ENCODE measurements around the gene NAALADL2. TPM values are rescaled to one million over a fixed set of nuclear protein-coding genes. Genes with fewer than 3 reads are reported as not detected.
"Not testable (repeated sequence)": the region's sequence is repeated elsewhere in the genome, so short reads cannot be mapped to it uniquely, and the experiment has no call there.

NAALADL2 gene
- total RNA-seq, 1 donor from 2014 or later: not detected

GRCh38 chr3:175416600-175416999 lies 557.5 kb downstream of the NAALADL2 start:
- intact Hi-C loops (cut with micrococcal nuclease): no loop called here
- Mint-ChIP-seq H3K4me3 (no peak overlapping the region), H3K36me3 (ENCODE audit: low read depth) (no peaks in the 10 kb centered on the region), H3K9me3 (no peaks in the 10 kb centered on the region), H3K27ac (no peak overlapping the region), H3K27me3 (ENCODE audit: insufficient read depth) (no peaks in the 10 kb centered on the region), H3K4me1 (ENCODE audit: low read depth) (no peaks in the 10 kb centered on the region)
- no peak for DNase-seq (ENCODE audit: low spot score)

- no peaks in the 10 kb centered on the region for H3K36me3 Mint-ChIP-seq (ENCODE audit: low read depth)
- intact Hi-C loops (cut with micrococcal nuclease): no loop called here
- DNase-seq (ENCODE audit: low spot score): no peak
- no peaks in the 10 kb centered on the region for H3K27me3 Mint-ChIP-seq (ENCODE audit: insufficient read depth)
- H3K27ac Mint-ChIP-seq: no peak overlapping the region
- H3K9me3 Mint-ChIP-seq: no peaks in the 10 kb centered on the region
- no peak overlapping the region for H3K4me3 Mint-ChIP-seq
- H3K4me1 Mint-ChIP-seq (ENCODE audit: low read depth): no peaks in the 10 kb centered on the region
These were observed 558.3 kb downstream of the NAALADL2 start for GRCh38 chr3:175417426-175417825.

DNA sequence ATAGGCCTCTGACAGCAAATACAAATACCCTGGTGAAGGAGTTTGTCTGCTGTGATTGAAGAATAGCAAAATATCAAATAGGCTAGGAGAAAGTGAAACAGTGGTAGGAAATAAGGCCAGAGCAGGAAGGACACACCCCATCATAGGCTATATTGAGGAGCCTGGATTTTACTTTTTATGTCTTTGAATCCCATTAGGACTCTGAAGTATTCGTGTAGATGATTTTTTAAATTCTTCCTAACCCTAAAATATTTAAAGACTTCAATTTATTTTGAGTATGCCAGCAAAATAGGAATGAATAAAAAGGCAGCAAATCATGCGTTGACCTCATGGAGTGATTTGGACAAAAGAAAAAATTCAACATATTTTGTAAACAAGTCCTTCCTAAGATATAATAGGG lies 562.8 kb downstream of the NAALADL2 start:
- no peak overlapping the region for H3K4me3 Mint-ChIP-seq
- no peaks in the 10 kb centered on the region for H3K9me3 Mint-ChIP-seq
- H3K36me3 Mint-ChIP-seq (ENCODE audit: low read depth): no peaks in the 10 kb centered on the region
- H3K4me1 Mint-ChIP-seq (ENCODE audit: low read depth): no peaks in the 10 kb centered on the region
- H3K27me3 Mint-ChIP-seq (ENCODE audit: insufficient read depth): no peaks in the 10 kb centered on the region
- no peak for DNase-seq (ENCODE audit: low spot score)
- intact Hi-C loops (cut with micrococcal nuclease): no loop called here
- H3K27ac Mint-ChIP-seq: no peak overlapping the region

DNA sequence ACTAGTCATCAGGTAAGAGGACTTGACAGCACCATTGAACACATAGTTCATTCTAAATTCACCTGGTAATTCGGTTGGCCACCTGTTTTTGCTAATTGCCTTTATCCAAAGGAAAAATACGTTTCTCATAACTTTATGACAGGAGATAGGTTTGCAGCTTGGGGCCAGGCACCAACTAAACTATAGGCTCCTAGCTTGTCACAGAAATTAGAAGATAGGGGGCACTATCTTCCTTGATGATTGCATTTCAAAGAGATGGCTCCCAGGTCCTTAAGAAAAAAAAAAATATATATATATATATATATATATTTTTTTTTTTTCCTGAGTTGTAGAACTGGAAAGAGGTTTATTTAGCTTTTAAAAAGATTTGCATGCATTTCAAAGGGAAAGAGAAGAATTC lies 563.6 kb downstream of the NAALADL2 start:
- Mint-ChIP-seq H3K27me3 (ENCODE audit: insufficient read depth) (no peaks in the 10 kb centered on the region), H3K36me3 (ENCODE audit: low read depth) (no peaks in the 10 kb centered on the region), H3K4me3 (no peak overlapping the region), H3K27ac (no peak overlapping the region), H3K4me1 (ENCODE audit: low read depth) (no peaks in the 10 kb centered on the region), H3K9me3 (no peaks in the 10 kb centered on the region)
- intact Hi-C loops (cut with micrococcal nuclease): no loop called here
- no peak for DNase-seq (ENCODE audit: low spot score)

DNA sequence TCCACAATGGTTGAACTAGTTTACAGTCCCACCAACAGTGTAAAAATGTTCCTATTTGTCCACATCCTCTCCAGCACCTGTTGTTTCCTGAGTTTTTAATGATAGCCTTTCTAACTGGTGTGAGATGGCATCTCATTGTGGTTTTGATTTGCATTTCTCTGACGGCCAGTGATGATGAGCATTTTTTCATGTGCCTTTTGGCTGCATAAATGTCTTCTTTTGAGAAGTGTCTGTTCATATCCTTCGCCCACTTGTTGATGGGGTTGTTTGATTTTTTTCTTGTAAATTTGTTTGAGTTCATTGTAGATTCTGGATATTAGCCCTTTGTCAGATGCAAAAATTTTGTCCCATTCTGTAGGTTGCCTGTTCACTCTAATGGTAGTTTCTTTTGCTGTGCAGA lies 564.7 kb downstream of the NAALADL2 start:
- DNase-seq (ENCODE audit: low spot score); intact Hi-C loops (cut with micrococcal nuclease); H3K27ac Mint-ChIP-seq; H3K27me3 Mint-ChIP-seq (ENCODE audit: insufficient read depth); H3K36me3 Mint-ChIP-seq (ENCODE audit: low read depth); H3K9me3 Mint-ChIP-seq; H3K4me1 Mint-ChIP-seq (ENCODE audit: low read depth); H3K4me3 Mint-ChIP-seq: not testable (repeated sequence)

GRCh38 chr3:175426805-175427204 lies 567.7 kb downstream of the NAALADL2 start:
- Mint-ChIP-seq H3K4me3 (no peak overlapping the region), H3K36me3 (ENCODE audit: low read depth) (no peaks in the 10 kb centered on the region), H3K9me3 (no peaks in the 10 kb centered on the region), H3K27me3 (ENCODE audit: insufficient read depth) (no peaks in the 10 kb centered on the region), H3K27ac (no peak overlapping the region), H3K4me1 (ENCODE audit: low read depth) (no peaks in the 10 kb centered on the region)
- no peak for DNase-seq (ENCODE audit: low spot score)
- intact Hi-C loops (cut with micrococcal nuclease): no loop called here

DNA sequence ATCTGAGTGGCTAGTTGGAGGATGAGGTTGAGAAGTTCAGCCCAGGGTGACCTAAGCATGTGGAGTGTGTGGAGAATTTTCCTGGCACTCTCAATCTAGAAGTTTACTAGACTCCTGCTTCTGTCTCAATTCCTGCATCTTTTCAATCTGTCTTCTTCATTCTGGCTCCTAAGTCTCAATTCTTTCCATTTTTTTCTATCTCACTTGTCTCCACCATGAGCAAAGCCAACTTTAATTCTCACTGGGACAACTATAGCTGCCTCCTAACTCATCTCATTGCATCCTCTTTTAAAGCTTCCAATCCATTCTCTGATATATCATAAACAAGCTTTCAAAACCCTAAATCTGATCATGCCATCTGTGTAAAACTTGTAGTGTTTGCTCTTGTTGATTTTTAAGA lies 569.3 kb downstream of the NAALADL2 start:
- H3K9me3 Mint-ChIP-seq: no peaks in the 10 kb centered on the region
- no peaks in the 10 kb centered on the region for H3K36me3 Mint-ChIP-seq (ENCODE audit: low read depth)
- intact Hi-C loops (cut with micrococcal nuclease): no loop called here
- H3K27ac Mint-ChIP-seq: no peak overlapping the region
- no peaks in the 10 kb centered on the region for H3K27me3 Mint-ChIP-seq (ENCODE audit: insufficient read depth)
- no peaks in the 10 kb centered on the region for H3K4me1 Mint-ChIP-seq (ENCODE audit: low read depth)
- no peak overlapping the region for H3K4me3 Mint-ChIP-seq
- no peak for DNase-seq (ENCODE audit: low spot score)

GRCh38 chr3:175430983-175431773 lies 572.0 kb downstream of the NAALADL2 start:
- no peak for DNase-seq (ENCODE audit: low spot score)
- no peaks in the 10 kb centered on the region for H3K4me1 Mint-ChIP-seq (ENCODE audit: low read depth)
- no peaks in the 10 kb centered on the region for H3K27me3 Mint-ChIP-seq (ENCODE audit: insufficient read depth)
- intact Hi-C loops (cut with micrococcal nuclease): no loop called here
- H3K9me3 Mint-ChIP-seq: no peaks in the 10 kb centered on the region
- no peaks in the 10 kb centered on the region for H3K36me3 Mint-ChIP-seq (ENCODE audit: low read depth)
- H3K4me3 Mint-ChIP-seq: no peak overlapping the region
- no peak overlapping the region for H3K27ac Mint-ChIP-seq

DNA sequence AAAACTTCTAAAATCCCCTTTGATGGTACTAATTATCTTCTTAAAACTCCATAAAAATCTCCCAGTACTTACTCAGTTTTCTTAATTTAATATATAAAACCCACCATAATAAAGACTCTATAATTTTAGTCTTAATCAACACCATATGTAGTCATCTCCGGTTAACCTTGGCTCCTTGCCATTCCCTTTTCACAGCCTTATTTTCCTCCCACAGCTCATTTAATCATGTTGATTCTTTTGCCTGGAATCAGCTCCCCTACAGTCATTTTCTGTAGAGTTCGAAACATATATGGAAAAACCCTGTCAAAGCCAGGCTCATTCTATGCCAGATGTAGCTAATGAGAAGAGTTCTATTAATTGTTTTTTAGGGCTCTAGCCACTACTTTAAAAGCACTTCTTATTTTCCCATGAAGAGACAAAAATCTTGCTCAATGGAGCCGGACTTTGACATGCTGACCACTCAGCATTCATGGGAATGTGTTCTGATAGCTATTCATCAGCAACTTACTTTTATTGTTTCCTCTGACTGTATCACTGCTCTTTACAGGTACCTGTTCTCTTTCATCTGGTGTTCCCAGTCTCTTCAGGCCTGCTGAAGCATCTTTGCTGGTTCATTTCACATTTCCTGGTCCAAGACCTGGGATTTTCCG lies 573.4 kb downstream of the NAALADL2 start:
- Mint-ChIP-seq H3K27ac (no peak overlapping the region), H3K36me3 (ENCODE audit: low read depth) (no peaks in the 10 kb centered on the region), H3K27me3 (ENCODE audit: insufficient read depth) (no peaks in the 10 kb centered on the region), H3K9me3 (no peaks in the 10 kb centered on the region), H3K4me3 (no peak overlapping the region), H3K4me1 (ENCODE audit: low read depth) (no peaks in the 10 kb centered on the region)
- intact Hi-C loops (cut with micrococcal nuclease): no loop called here
- DNase-seq (ENCODE audit: low spot score): no peak

DNA sequence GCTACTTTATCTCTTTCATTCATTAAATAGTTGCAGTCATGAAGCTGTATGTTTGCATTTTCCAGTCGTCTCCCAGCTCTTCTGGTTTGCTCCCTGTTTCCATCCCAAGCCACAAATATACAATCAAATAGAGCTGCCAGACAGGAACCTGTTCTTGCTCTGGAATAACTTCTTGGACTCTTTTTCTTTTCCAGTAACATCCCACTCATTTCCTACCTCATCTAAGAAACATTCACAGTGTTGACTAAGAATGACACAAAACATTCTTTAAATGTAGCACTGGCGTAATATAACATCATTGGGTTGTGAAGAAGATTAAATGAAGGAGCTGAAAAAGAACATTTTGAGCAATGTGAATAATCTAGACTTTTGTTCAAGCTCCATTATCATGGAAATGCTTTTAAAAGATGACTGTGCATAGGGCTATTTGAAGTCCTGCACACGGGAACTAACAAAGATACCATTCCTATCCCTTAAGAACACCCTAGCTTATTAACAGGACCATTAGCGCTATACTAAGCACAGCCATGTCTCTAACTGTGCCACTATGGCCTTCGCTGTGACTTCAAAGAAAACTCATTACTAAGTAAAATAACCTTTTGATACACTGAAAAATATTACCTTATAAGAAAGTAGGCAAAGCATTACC lies 574.0 kb downstream of the NAALADL2 start:
- no peaks in the 10 kb centered on the region for H3K4me1 Mint-ChIP-seq (ENCODE audit: low read depth)
- H3K27me3 Mint-ChIP-seq (ENCODE audit: insufficient read depth): no peaks in the 10 kb centered on the region
- H3K36me3 Mint-ChIP-seq (ENCODE audit: low read depth): no peaks in the 10 kb centered on the region
- no peak for DNase-seq (ENCODE audit: low spot score)
- intact Hi-C loops (cut with micrococcal nuclease): no loop called here
- H3K27ac Mint-ChIP-seq: no peak overlapping the region
- no peak overlapping the region for H3K4me3 Mint-ChIP-seq
- no peaks in the 10 kb centered on the region for H3K9me3 Mint-ChIP-seq

DNA sequence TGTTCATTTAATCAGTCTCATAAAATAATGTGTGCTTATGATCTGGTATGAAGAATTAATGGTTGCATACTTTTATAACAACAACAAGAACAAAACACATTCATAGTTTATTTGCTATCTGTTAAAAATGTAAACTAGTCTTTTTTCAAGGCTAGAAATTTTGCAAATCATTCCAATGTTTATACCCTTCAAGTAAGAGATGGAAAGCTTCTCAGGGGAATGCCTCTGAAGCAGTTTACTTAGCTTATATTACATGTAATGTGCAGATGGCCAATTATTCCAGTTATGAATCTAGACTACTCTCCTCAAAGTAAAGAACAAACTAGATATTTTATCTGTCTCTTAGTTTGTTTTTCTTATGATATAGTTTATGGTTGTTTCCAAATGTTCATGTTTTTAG lies 575.4 kb downstream of the NAALADL2 start:
- Mint-ChIP-seq H3K4me3 (no peak overlapping the region), H3K4me1 (ENCODE audit: low read depth) (no peaks in the 10 kb centered on the region), H3K27ac (no peak overlapping the region), H3K27me3 (ENCODE audit: insufficient read depth) (no peaks in the 10 kb centered on the region), H3K9me3 (peaks cover 8% of the 10 kb centered on the region), H3K36me3 (ENCODE audit: low read depth) (no peaks in the 10 kb centered on the region)
- DNase-seq (ENCODE audit: low spot score): no peak
- intact Hi-C loops (cut with micrococcal nuclease): no loop called here

GRCh38 chr3:175443682-175444081 lies 584.5 kb downstream of the NAALADL2 start:
- intact Hi-C loops (cut with micrococcal nuclease): no loop called here
- Mint-ChIP-seq H3K4me1 (ENCODE audit: low read depth) (no peaks in the 10 kb centered on the region), H3K36me3 (ENCODE audit: low read depth) (no peaks in the 10 kb centered on the region), H3K27ac (no peak overlapping the region), H3K9me3 (peaks cover 18% of the 10 kb centered on the region), H3K4me3 (no peak overlapping the region), H3K27me3 (ENCODE audit: insufficient read depth) (no peaks in the 10 kb centered on the region)
- no peak for DNase-seq (ENCODE audit: low spot score)

GRCh38 chr3:175445741-175446140 lies 586.6 kb downstream of the NAALADL2 start:
- Mint-ChIP-seq H3K4me3 (no peak overlapping the region), H3K27ac (no peak overlapping the region), H3K9me3 (peaks cover 7% of the 10 kb centered on the region), H3K36me3 (ENCODE audit: low read depth) (no peaks in the 10 kb centered on the region), H3K27me3 (ENCODE audit: insufficient read depth) (no peaks in the 10 kb centered on the region), H3K4me1 (ENCODE audit: low read depth) (no peaks in the 10 kb centered on the region)
- intact Hi-C loops (cut with micrococcal nuclease): no loop called here
- DNase-seq (ENCODE audit: low spot score): no peak
